ENCODE measurements around the gene SPATA21. TPM values are rescaled to one million over a fixed set of nuclear protein-coding genes. Genes with fewer than 3 reads are reported as not detected.

SPATA21 gene
- total and polyA plus RNA-seq, 10 of the 15 experiments (the other 5 are each of a cell fraction or from before 2014, with no cell fraction given), result 0.05 to 1.1 (median 0.24) TPM; not detected in 1

DNA sequence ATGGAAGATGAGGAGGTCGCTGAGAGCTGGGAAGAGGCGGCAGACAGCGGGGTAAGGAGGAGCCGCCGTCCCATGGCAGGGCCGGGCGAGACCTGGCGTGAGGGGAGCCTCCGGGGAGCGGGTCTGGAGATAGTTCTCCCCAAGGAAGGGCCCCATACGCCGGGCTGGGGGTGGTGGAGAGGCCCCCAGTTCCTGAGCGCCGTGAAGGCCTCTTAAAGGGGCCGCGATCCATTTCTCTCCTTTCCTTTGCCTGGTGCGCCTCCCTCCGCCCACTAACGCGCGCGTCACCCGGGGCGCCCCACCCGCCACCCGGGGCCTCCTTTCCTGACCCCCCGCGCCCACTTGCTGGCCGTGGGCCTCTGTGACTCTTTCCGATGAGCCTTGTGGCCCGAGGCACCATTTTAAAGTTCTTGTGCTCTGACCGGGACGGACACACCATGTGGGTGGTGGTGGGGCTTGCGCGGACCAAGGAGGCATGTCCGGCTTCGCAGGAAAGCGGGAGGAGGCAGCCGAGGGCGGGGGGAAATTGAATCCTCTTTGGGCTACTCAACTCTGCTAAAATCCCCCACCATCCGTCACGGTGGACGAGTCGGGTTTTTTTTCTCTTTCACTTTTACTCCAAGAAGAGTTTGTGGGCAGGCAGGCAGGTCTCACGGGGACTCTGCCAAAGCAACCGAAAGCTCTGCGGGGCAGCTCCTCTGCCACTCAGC lies 69.8 kb downstream of the SPATA21 start (continued):
- TF ChIP-seq BACH1 (IDR thresholded peaks at IDR 0.05; ENCODE audit: borderline replicate concordance) (peak; percentile 59), RB1 (IDR thresholded peaks at IDR 0.05; ENCODE audit: borderline replicate concordance) (peak; percentile 67; the same call in 1 of the 2 replicates), FOS (IDR thresholded peaks at IDR 0.05; ENCODE audit: borderline replicate concordance, extremely low read depth, insufficient read length) (no peak), DPF2 (IDR thresholded peaks at IDR 0.05) (peak; percentile 93), POLR2AphosphoS2 (IDR thresholded peaks at IDR 0.05; ENCODE audit: low read depth, low read length) (peak; percentile 35), SIN3A (IDR thresholded peaks at IDR 0.05; ENCODE audit: low read depth, low read length) (peak; percentile 88; the same call in 1 of the 2 replicates), ZZZ3 (IDR thresholded peaks at IDR 0.05; ENCODE audit: control insufficient read depth, insufficient read length, low read depth) (no peak), NBN (IDR thresholded peaks at IDR 0.05) (peak; percentile 92), SREBF2 (IDR thresholded peaks at IDR 0.05; ENCODE audit: low read length) (no peak), RAD21 (IDR thresholded peaks at IDR 0.05; ENCODE audit: insufficient read depth, low read depth, low read length) (no peak), PAX5 (IDR thresholded peaks at IDR 0.05; ENCODE audit: borderline replicate concordance, low read depth, low read length) (peak; percentile 99), ZNF274 (IDR thresholded peaks at IDR 0.05; ENCODE audit: insufficient read depth, insufficient read length) (no peak), ZNF207 (IDR thresholded peaks at IDR 0.05; ENCODE audit: borderline replicate concordance) (peak; percentile 67; the same call in 1 of the 2 replicates), WRNIP1 (IDR thresholded peaks at IDR 0.05; ENCODE audit: borderline replicate concordance, low read depth, low read length) (no peak), RELA (IDR thresholded peaks at IDR 0.05; ENCODE audit: borderline replicate concordance, partially characterized antibody) (no peak)
- TF ChIP-seq, protein P1, sequence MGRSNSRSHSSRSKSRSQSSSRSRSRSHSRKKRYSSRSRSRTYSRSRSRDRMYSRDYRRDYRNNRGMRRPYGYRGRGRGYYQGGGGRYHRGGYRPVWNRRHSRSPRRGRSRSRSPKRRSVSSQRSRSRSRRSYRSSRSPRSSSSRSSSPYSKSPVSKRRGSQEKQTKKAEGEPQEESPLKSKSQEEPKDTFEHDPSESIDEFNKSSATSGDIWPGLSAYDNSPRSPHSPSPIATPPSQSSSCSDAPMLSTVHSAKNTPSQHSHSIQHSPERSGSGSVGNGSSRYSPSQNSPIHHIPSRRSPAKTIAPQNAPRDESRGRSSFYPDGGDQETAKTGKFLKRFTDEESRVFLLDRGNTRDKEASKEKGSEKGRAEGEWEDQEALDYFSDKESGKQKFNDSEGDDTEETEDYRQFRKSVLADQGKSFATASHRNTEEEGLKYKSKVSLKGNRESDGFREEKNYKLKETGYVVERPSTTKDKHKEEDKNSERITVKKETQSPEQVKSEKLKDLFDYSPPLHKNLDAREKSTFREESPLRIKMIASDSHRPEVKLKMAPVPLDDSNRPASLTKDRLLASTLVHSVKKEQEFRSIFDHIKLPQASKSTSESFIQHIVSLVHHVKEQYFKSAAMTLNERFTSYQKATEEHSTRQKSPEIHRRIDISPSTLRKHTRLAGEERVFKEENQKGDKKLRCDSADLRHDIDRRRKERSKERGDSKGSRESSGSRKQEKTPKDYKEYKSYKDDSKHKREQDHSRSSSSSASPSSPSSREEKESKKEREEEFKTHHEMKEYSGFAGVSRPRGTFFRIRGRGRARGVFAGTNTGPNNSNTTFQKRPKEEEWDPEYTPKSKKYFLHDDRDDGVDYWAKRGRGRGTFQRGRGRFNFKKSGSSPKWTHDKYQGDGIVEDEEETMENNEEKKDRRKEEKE (IDR thresholded peaks at IDR 0.05), result no peak
- TF ChIP-seq, protein P2, sequence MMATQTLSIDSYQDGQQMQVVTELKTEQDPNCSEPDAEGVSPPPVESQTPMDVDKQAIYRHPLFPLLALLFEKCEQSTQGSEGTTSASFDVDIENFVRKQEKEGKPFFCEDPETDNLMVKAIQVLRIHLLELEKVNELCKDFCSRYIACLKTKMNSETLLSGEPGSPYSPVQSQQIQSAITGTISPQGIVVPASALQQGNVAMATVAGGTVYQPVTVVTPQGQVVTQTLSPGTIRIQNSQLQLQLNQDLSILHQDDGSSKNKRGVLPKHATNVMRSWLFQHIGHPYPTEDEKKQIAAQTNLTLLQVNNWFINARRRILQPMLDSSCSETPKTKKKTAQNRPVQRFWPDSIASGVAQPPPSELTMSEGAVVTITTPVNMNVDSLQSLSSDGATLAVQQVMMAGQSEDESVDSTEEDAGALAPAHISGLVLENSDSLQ (IDR thresholded peaks at IDR 0.05), result peak; percentile 93
- TF ChIP-seq, protein P3, sequence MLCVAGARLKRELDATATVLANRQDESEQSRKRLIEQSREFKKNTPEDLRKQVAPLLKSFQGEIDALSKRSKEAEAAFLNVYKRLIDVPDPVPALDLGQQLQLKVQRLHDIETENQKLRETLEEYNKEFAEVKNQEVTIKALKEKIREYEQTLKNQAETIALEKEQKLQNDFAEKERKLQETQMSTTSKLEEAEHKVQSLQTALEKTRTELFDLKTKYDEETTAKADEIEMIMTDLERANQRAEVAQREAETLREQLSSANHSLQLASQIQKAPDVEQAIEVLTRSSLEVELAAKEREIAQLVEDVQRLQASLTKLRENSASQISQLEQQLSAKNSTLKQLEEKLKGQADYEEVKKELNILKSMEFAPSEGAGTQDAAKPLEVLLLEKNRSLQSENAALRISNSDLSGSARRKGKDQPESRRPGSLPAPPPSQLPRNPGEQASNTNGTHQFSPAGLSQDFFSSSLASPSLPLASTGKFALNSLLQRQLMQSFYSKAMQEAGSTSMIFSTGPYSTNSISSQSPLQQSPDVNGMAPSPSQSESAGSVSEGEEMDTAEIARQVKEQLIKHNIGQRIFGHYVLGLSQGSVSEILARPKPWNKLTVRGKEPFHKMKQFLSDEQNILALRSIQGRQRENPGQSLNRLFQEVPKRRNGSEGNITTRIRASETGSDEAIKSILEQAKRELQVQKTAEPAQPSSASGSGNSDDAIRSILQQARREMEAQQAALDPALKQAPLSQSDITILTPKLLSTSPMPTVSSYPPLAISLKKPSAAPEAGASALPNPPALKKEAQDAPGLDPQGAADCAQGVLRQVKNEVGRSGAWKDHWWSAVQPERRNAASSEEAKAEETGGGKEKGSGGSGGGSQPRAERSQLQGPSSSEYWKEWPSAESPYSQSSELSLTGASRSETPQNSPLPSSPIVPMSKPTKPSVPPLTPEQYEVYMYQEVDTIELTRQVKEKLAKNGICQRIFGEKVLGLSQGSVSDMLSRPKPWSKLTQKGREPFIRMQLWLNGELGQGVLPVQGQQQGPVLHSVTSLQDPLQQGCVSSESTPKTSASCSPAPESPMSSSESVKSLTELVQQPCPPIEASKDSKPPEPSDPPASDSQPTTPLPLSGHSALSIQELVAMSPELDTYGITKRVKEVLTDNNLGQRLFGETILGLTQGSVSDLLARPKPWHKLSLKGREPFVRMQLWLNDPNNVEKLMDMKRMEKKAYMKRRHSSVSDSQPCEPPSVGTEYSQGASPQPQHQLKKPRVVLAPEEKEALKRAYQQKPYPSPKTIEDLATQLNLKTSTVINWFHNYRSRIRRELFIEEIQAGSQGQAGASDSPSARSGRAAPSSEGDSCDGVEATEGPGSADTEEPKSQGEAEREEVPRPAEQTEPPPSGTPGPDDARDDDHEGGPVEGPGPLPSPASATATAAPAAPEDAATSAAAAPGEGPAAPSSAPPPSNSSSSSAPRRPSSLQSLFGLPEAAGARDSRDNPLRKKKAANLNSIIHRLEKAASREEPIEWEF (IDR thresholded peaks at IDR 0.05; ENCODE audit: insufficient replicate concordance, low read depth, low read length), result no peak
- TF ChIP-seq, protein P4, sequence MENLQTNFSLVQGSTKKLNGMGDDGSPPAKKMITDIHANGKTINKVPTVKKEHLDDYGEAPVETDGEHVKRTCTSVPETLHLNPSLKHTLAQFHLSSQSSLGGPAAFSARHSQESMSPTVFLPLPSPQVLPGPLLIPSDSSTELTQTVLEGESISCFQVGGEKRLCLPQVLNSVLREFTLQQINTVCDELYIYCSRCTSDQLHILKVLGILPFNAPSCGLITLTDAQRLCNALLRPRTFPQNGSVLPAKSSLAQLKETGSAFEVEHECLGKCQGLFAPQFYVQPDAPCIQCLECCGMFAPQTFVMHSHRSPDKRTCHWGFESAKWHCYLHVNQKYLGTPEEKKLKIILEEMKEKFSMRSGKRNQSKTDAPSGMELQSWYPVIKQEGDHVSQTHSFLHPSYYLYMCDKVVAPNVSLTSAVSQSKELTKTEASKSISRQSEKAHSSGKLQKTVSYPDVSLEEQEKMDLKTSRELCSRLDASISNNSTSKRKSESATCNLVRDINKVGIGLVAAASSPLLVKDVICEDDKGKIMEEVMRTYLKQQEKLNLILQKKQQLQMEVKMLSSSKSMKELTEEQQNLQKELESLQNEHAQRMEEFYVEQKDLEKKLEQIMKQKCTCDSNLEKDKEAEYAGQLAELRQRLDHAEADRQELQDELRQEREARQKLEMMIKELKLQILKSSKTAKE (IDR thresholded peaks at IDR 0.05; ENCODE audit: low read depth, poor library complexity, severe bottlenecking), result peak; percentile 63

Measured in GM12878 (cell line).